GM23338 (cell line): ENCODE measurements around the gene SNAP47.
"Not testable (repeated sequence)": the region's sequence is repeated elsewhere in the genome, so short reads cannot be mapped to it uniquely, and the experiment has no call there.

Experiments
- CREB1 ChIP-seq: fragments of 250-450 bp; sonication (Bioruptor Pico); IDR thresholded peaks from 2 replicates; pipeline ENCODE4 v1.5.0; 2020; ENCODE audit warnings: low read depth, mild to moderate bottlenecking, moderate library complexity
- EZH2 ChIP-seq: fragments of 200-600 bp; sonication (generic); IDR thresholded peaks from one replicate; pipeline ENCODE4 v1.8.0; 2017; ENCODE audit warnings: antibody characterized with exemption, mild to moderate bottlenecking, low read depth; ENCODE audit not compliant: unreplicated experiment
- POLR2AphosphoS5 ChIP-seq: IDR thresholded peaks from 2 replicates; pipeline ENCODE4 v1.6.1; 2016; ENCODE audit warnings: antibody characterized with exemption, low read depth
- STAT1 ChIP-seq: IDR thresholded peaks from one replicate; pipeline ENCODE4 v1.6.1; 2016; ENCODE audit warnings: antibody characterized with exemption; ENCODE audit not compliant: unreplicated experiment
- TF ChIP-seq, protein P1 (sequence below), 2 experiments: fragments of 200-600 bp in 1 of 2; sonication (generic) in 1 of 2; conservative IDR thresholded peaks; 2 replicates each; pipeline versions ENCODE4 v1.5.1 to v1.6.1; 2016 to 2017; ENCODE audit warnings: antibody characterized with exemption in 2 of 2, low read depth in 2 of 2, mild to moderate bottlenecking in 2 of 2, moderate library complexity in 1 of 2
- TF ChIP-seq, protein P2 (sequence below): IDR thresholded peaks from 2 replicates; pipeline ENCODE4 v1.6.1; 2016; ENCODE audit warnings: antibody characterized with exemption
- TF ChIP-seq, protein P3 (sequence below): IDR thresholded peaks from one replicate; pipeline ENCODE4 v1.6.1; 2018; ENCODE audit warnings: antibody characterized with exemption; ENCODE audit not compliant: unreplicated experiment

DNA sequence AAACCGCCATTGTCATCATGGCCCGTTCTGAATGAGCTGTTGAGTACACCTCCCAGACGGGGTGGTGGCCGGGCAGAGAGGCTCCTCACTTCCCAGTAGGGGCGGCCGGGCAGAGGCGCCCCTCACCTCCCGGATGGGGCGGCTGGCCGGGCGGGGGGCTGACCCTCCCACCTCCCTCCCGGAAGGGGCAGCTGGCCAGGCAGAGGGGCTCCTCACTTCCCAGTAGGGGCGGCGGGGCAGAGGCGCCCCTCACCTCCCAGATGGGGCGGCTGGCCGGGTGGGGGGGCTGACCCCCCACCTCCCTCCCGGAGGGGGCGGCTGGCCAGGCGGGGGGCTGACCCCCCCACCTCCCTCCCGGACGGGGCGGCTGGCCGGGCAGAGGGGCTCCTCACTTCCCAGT, 24.8 kb upstream of the SNAP47 start:
- TF ChIP-seq, protein P1, sequence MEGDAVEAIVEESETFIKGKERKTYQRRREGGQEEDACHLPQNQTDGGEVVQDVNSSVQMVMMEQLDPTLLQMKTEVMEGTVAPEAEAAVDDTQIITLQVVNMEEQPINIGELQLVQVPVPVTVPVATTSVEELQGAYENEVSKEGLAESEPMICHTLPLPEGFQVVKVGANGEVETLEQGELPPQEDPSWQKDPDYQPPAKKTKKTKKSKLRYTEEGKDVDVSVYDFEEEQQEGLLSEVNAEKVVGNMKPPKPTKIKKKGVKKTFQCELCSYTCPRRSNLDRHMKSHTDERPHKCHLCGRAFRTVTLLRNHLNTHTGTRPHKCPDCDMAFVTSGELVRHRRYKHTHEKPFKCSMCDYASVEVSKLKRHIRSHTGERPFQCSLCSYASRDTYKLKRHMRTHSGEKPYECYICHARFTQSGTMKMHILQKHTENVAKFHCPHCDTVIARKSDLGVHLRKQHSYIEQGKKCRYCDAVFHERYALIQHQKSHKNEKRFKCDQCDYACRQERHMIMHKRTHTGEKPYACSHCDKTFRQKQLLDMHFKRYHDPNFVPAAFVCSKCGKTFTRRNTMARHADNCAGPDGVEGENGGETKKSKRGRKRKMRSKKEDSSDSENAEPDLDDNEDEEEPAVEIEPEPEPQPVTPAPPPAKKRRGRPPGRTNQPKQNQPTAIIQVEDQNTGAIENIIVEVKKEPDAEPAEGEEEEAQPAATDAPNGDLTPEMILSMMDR (conservative IDR thresholded peaks at IDR 0.05; ENCODE audit: low read depth in 2 of 2) = not testable (repeated sequence)
- not testable (repeated sequence) for TF ChIP-seq POLR2AphosphoS5; EZH2; STAT1; CREB1 (CRISPR knock-in tag)
- TF ChIP-seq, protein P2, sequence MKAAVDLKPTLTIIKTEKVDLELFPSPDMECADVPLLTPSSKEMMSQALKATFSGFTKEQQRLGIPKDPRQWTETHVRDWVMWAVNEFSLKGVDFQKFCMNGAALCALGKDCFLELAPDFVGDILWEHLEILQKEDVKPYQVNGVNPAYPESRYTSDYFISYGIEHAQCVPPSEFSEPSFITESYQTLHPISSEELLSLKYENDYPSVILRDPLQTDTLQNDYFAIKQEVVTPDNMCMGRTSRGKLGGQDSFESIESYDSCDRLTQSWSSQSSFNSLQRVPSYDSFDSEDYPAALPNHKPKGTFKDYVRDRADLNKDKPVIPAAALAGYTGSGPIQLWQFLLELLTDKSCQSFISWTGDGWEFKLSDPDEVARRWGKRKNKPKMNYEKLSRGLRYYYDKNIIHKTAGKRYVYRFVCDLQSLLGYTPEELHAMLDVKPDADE = not testable (repeated sequence)
- TF ChIP-seq, protein P3, sequence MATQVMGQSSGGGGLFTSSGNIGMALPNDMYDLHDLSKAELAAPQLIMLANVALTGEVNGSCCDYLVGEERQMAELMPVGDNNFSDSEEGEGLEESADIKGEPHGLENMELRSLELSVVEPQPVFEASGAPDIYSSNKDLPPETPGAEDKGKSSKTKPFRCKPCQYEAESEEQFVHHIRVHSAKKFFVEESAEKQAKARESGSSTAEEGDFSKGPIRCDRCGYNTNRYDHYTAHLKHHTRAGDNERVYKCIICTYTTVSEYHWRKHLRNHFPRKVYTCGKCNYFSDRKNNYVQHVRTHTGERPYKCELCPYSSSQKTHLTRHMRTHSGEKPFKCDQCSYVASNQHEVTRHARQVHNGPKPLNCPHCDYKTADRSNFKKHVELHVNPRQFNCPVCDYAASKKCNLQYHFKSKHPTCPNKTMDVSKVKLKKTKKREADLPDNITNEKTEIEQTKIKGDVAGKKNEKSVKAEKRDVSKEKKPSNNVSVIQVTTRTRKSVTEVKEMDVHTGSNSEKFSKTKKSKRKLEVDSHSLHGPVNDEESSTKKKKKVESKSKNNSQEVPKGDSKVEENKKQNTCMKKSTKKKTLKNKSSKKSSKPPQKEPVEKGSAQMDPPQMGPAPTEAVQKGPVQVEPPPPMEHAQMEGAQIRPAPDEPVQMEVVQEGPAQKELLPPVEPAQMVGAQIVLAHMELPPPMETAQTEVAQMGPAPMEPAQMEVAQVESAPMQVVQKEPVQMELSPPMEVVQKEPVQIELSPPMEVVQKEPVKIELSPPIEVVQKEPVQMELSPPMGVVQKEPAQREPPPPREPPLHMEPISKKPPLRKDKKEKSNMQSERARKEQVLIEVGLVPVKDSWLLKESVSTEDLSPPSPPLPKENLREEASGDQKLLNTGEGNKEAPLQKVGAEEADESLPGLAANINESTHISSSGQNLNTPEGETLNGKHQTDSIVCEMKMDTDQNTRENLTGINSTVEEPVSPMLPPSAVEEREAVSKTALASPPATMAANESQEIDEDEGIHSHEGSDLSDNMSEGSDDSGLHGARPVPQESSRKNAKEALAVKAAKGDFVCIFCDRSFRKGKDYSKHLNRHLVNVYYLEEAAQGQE = not testable (repeated sequence)
